WI38 (cell line): ENCODE measurements around the gene APOF.
"Not testable (repeated sequence)": the region's sequence is repeated elsewhere in the genome, so short reads cannot be mapped to it uniquely, and the experiment has no call there.

Experiments used
- H3K4me3 ChIP-seq: 2 replicates; pipeline ENCODE4 v1.5.1; 2011; ENCODE audit warnings: low read depth, mild to moderate bottlenecking, control low read depth, low read length
- TF ChIP-seq, protein P1 (sequence below): IDR thresholded peaks from 2 replicates; pipeline ENCODE4 v1.5.1; 2012; ENCODE audit warnings: low read depth, mild to moderate bottlenecking, control low read depth, low read length

The APOF gene

GRCh38 chr12:56346675-56347074 lies 16.0 kb downstream of the APOF start:
- no peak overlapping the region for H3K4me3 ChIP-seq
- TF ChIP-seq, protein P1, sequence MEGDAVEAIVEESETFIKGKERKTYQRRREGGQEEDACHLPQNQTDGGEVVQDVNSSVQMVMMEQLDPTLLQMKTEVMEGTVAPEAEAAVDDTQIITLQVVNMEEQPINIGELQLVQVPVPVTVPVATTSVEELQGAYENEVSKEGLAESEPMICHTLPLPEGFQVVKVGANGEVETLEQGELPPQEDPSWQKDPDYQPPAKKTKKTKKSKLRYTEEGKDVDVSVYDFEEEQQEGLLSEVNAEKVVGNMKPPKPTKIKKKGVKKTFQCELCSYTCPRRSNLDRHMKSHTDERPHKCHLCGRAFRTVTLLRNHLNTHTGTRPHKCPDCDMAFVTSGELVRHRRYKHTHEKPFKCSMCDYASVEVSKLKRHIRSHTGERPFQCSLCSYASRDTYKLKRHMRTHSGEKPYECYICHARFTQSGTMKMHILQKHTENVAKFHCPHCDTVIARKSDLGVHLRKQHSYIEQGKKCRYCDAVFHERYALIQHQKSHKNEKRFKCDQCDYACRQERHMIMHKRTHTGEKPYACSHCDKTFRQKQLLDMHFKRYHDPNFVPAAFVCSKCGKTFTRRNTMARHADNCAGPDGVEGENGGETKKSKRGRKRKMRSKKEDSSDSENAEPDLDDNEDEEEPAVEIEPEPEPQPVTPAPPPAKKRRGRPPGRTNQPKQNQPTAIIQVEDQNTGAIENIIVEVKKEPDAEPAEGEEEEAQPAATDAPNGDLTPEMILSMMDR, result no peak

GRCh38 chr12:56342290-56342689 lies 20.4 kb downstream of the APOF start:
- H3K4me3 ChIP-seq, result not testable (repeated sequence)

GRCh38 chr12:56341616-56342015 lies 21.0 kb downstream of the APOF start:
- no peak overlapping the region for H3K4me3 ChIP-seq
- TF ChIP-seq, protein P1, result no peak

DNA sequence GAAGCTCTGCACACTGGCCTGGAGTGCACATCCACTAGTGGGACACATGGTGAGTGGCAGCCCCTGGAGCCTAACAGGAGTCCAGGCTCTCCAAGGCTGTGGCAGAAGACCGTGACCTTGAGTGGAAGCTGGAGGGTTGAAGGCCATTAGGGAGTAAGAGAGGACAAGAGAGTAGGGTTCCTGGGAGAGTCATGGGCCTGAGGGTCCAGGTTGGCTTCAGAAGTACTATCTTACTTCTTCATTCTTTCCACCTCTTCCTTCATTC lies 23.6 kb downstream of the APOF start:
- no peak overlapping the region for H3K4me3 ChIP-seq
- TF ChIP-seq, protein P1, result no peak

DNA sequence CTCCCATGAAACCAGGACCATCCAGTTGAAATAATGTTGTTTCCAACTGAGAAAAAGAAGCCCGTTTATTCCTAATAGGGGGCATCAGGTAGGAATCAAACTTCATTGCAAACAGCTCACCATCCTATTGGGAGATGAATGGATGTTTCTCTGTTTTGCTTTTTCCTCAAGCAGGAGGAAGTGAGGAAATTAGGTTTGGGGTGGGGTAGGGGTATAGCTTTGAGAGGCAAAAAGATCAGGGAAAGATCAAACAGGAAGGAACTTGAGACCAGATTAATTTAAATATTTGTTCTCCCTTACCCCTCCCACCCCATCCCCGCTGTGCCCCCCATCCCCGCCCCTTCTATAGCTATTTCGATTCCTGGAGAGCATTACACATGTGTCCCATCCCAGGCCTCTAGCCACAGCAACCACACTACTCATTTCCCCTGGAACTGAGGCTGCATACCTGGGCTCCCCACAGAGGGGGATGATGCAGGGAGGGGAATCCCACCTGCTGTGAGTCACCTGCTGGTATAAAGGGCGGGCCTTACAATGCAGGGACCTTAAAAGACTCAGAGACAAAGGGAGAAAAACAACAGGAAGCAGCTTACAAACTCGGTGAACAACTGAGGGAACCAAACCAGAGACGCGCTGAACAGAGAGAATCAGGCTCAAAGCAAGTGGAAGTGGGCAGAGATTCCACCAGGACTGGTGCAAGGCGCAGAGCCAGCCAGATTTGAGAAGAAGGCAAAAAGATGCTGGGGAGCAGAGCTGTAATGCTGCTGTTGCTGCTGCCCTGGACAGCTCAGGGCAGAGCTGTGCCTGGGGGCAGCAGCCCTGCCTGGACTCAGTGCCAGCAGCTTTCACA lies 24.1 kb downstream of the APOF start, which contains the start of gene IL23A:
IL23A (plus strand) TSS at position 577 of the 850 bp plus-strand sequence; CDS start at position 738, 161 bp downstream.
- TF ChIP-seq, protein P1, result no peak
- H3K4me3 ChIP-seq, result no peak within 1 kb of the TSS

DNA sequence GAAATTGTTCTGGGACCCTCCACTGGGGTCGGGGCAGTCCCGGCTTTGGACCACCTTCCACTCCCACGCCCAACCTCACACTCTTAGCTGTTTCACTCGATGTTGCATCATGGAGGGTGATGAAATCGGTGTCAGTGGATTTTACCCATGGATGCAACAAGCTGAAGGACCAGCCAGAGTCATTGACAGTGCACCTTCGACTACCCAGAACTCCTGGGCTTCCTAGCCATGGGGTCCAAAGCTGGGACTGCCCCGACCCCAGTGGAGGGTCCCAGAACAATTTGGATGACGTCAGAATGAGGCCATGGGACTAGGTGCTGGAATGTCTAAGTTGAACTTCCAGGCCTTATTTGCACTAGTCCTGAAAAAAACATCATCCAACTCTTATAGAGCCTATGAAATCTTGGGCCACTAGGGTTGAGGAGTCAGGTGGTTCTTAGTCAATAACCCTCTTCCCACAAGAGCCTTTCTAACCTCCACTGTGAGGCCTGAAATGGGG lies 24.9 kb downstream of the APOF start:
- H3K4me3 ChIP-seq, result no peak overlapping the region
- TF ChIP-seq, protein P1, result no peak

DNA sequence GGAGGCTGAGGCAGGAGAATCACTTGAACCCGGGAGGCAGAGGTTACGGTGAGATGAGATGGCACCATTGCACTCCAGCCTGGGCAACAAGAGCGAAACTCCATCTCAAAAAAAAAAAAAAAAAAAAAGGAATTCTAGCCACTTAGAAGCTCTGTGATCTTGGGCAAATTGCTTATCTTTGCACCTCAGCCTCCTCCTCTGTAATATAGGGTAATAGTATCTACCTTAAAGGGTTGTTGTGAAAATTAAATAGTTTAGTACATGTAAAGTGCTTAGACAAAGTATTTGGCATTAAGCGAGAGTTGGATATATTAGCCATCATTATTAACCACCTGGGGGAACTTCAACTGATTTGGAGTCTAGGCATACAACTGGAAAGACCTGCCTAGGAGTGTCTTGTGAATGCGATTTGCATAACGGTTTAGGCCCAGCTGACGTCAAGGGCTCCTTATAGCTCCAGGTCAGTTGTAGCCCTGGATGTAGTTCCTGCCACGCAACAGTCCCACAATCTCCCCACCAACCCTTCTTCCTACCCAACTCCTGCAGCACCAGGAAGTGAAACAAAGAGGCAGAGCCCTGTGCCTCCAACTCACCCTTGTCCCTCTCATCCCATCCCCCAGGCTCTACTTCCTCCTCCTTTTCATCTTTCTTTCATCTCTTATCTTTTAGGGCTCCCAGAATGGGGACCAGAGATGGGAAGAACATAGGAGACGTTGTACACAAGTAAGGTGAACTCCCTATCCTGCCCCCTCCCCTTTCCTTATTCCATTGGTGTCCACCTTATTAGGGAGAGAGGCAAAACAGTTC lies 26.1 kb downstream of the APOF start:
- H3K4me3 ChIP-seq, result no peak overlapping the region
- TF ChIP-seq, protein P1, result no peak

DNA sequence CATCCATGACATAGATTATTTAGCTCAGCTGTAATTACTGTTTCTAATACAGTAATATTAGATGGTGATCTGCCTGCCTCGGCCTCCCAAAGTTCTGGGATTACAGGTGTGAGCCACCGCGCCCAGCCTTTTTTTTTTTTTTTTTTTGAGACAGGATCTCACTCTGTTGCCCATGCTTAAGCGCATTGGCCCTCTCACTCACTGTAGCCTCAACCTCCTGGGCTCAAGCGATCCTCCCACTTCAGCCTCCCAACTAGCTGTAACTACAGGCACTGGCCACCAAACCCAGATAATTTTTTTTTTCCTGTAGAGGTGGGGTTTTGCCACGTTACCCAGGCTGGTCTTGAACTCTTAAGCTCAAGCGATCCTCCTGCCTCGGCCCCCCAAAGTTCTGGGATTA lies 27.1 kb downstream of the APOF start:
- not testable (repeated sequence) for H3K4me3 ChIP-seq
